GM19463 (cell line): ENCODE measurements around the gene BHLHE41.

Source experiments
- ATAC-seq: cut with Tn5 transposase; IDR thresholded peaks from one replicate; pipeline ENCODE4 v1.9.1; 2021; ENCODE audit warnings: mild to moderate bottlenecking, moderate library complexity; ENCODE audit not compliant: unreplicated experiment

BHLHE41 gene

GRCh38 chr12:26124446-26125399 lies at the start of gene BHLHE41:
BHLHE41 (minus strand) TSS chr12:26125037; CDS start chr12:26124779, 258 bp downstream.
- ATAC-seq = no peak

DNA sequence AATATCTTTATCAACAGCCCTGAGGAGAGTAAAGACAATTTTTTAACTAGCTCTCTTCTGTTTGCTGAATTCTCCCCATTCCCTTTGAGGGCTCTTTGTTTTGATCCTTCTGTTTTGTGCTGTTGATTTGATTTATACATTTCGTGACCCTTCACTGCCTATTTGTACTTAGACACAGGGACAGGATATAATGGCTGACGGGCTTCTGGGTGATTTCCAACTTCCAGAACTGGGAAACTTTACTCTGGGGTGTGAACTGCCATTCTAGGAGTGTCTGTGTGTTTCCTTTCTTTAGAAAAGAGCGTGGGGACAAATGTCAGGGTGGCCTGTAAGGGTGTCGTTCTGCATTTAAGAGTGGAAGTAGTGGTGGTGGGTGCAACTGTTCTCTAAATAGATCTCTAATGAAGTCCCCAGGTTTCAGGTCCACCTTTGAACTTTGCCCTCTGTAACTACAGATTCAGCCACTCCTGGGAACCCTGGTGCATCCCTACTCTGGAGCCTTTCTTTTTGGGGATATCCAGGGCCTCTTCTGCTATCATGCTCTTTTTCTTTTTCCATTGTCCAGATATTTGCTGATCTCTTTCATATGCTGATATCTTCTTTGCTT lies 48.2 kb upstream of the BHLHE41 start:
- no peak for ATAC-seq

GRCh38 chr12:26172539-26172938 lies 47.7 kb upstream of the BHLHE41 start:
- no peak for ATAC-seq

DNA sequence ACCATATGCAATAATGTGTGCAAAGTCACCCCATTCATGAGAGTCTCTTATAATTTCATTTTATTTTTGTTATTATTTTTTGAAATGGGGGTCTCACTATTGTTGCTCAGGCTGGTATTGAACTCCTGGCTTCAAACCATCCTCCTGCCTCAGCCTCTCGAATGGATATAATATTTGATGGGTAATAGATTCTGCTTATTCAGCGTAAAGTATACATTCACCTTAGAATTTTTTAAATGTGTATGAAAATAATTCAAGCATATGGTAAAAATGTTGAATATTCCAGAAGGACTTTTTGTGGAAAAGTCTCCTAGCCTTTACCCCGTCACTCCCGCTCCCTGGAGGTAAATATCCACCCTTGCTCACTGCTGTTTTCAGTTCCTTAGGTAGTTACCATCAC lies 47.2 kb upstream of the BHLHE41 start:
- ATAC-seq = no peak

- no peak for ATAC-seq
Measured at GRCh38 chr12:26164118-26164517, 39.3 kb upstream of the BHLHE41 start.

GRCh38 chr12:26162905-26163304 lies 38.1 kb upstream of the BHLHE41 start:
- peak; percentile 78 for ATAC-seq

DNA sequence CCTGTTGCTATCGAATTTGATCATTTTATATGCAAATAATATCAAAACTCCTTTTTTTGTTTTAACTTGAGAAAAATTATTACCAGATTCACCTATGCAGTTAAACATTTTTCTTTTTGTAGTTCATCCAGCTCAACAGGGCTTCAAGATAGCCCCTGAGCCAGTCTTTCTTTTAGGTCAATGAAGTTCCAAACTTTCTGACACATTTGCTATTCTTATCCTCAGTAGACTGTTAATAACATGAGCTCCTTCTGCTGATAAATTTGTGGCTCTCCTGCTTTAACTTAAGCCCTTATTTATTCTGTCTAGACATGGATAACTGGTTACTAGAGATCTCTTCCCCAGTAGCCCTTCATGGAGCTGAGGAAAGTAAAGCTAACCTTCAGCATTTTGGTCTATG lies 37.3 kb upstream of the BHLHE41 start:
- no peak for ATAC-seq

DNA sequence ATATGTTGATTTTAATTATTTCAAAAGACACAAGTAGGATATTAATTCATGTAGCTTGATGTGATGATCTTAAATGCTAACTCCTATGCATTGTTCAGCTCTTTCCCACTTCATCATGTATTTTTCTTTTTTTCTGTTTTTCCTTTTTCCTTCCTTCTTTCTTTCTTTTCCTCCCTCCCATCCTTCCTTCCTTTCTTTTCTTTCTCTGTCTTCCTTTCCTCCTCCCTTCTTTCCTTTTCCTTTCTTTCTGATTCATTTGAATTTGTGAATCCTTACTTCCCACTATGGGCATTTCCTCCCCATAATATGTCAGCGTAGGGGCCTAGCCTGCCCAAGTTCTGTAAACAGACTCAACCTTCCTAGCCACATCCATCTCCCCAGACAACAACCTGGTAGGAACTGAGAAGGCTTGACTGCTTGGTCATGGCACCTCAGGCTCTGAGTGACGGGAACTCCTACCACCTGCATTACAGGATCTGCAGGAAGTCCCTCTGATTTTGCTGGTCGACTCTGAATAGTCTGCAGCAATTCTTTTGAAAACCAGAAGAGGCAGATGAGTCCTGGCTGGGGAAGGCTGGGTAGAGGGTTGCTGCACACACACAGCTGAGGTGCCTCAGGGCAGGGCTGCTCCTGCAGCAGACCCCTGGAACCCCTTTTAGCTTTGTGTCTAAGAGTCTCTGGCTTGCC lies 33.4 kb upstream of the BHLHE41 start:
- ATAC-seq = no peak

DNA sequence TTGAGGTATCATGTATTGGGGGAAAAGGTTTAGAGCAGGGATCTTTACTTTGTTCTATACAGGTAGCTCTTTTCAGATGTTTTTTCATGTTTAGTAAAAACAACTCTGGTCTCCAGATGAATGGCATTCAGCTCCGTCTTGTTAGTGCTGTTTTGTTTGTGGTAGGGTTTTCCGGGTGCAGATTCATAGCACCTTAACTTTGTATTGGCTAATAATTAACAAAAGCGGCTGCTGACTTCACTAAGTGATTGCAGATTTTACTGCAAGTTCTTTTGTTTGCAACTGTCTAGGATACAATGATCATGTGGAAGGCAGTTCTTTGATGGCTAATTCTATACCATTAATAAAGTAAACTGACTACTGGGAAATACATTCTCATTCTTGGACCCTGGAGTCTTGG lies 32.2 kb upstream of the BHLHE41 start:
- peak; percentile 17 for ATAC-seq

GRCh38 chr12:26156201-26156871 lies 31.5 kb upstream of the BHLHE41 start:
- ATAC-seq = peak; percentile 82

GRCh38 chr12:26153421-26154154 lies 28.8 kb upstream of the BHLHE41 start:
- ATAC-seq = no peak

GRCh38 chr12:26152507-26153102 lies 27.8 kb upstream of the BHLHE41 start:
- ATAC-seq = no peak

DNA sequence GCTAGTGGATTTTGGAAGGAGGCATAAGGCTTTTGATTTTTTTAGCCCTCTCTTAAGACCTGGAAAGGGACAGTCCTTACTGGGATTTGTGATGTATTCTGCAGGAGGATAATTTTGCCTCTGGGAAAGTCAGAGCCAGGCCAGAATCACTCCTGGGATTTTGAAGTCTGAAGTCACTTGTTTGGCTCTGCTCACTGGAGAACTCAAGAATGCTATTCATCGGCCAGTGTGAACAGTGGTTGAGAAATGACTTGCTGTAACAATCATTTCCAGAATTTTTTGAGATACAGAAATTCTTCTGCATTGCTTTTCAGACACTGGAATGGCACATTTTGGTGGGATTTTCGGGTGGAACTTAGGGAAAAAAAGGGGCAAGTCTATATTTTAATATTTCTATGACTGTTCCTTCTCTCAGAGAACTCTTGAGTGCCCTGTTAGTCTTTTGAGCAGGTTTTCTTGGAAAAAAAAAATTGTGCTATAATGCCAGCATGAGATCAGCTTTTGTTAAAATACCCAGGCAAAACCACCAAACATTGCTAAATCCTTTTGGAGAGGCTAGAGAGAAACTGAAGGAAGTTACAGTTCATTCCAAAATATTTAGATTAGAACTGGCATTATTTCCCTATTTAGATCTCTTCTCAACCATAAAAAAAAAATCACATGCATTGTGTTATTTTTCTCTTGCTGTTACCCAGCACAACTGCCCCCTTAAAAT lies 26.1 kb upstream of the BHLHE41 start:
- ATAC-seq = no peak

DNA sequence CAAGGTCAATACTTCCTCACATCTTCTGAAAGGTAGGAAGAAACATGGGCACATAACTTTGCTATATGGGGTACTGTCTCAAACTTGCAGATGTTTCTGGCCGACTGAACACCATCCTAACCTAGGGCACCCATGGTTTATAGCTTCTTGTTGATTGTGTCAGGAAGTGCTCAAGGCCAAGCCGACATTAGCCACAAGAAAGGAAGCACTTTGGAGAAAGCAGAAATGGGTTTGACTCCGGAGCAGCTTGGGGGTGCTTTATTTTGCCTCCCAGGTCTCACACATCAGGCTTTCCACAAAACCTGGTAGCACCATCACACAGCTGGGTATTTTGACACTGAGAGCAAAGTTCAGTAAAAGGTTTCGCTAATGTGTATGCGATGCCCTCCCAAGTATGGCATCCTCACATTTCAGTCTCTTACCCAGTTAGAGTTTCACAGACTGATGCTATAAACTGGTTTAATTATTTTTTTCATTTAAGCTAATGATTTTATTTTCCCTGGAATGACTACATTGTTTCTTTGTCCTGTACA lies 25.2 kb upstream of the BHLHE41 start:
- ATAC-seq = no peak

DNA sequence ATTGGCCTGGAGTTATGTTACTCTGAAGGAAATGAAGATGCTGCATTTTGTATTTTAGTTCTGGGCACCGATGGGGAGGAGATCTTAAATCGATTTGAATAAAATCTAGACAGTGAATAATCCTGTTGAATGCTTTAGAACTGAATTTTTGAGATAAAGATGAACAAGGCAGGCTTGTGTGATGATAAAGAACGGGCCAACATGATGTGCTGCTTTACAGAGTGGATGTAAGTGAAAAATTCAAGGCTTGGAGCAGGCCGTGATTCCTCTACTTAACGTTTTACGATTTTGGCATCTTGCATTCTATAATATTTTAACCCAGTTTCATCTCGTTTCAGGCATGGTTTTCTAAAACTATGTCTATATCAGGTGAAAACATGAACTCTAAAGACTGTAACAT lies 23.5 kb upstream of the BHLHE41 start:
- no peak for ATAC-seq

DNA sequence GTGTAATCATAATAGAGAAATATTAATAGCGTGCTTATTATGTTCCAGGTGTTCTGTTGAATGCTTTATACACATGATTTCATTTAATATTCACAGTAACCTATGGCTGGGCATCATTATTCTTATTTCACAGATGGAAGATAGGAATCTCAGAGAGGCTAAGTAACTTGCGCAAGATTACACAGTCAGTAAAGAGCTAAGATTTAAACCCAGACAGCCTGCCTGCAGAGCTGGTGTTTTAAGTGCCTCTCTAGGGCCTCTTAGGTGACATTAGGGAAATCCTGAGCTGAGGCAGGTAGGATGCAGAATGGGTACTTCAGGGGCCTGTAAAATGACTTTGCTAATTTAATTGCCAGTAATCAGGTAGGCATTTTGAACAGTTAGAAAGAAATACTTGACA lies 18.5 kb upstream of the BHLHE41 start:
- no peak for ATAC-seq

DNA sequence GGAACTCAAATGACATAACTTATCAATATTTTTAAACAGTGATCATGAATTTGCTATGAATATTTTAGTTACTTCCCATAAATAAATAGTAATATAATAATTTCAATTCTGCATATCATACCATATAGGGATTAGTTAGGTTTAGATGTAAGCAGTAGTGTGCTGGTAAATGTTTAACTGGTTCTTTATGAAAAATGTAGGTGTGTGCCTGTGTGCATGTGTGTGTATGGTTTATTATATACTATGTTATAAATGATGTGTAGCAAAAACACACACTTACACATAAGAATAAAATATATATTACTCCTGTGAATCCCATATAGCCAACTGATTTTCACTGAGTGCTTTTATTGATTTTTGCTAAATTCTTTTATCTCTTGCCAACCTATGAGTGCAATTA lies 14.0 kb upstream of the BHLHE41 start:
- ATAC-seq = no peak

- ATAC-seq = no peak
Measured at GRCh38 chr12:26136688-26137087, 11.9 kb upstream of the BHLHE41 start.

DNA sequence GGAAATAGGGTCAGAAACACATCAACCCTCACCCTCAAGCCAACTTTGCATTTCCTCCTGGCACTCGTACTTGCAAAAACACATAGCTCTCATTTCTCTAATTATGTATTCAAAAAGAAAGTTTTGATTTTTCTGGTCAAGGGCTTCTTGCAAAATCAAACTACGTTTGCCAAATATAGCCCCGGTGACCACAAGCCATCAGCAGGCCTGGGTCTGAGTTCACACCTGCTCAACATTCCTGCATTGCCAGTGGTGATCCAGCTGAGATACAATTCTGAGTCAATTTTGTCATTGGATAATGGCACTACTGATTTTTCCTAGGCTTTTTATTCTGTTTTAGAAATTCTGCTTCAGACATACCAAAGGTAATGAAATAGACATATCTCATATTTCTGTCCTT lies 10.7 kb upstream of the BHLHE41 start:
- ATAC-seq = no peak
